GM23338 (cell line): ENCODE results near the gene WFS1. TPM values are rescaled to one million over a fixed set of nuclear protein-coding genes. Genes with fewer than 3 reads are reported as not detected.
A peak's percentile ranks its signal among the peaks of the same experiment; 100 is the strongest.

ENCODE experiments used
- ATAC-seq: fragments of 200-7000 bp; cut with Tn5 transposase; 3 replicates; pipeline ENCODE4 v1.9.1; 2020
- DNase-seq: peaks from one replicate; pipeline ENCODE4 v3.0.0-alpha.2; 2015; ENCODE audit warnings: low spot score
- H2AFZ ChIP-seq: fragments of 200-600 bp; sonication (generic); 2 replicates; pipeline ENCODE4 v1.8.0; 2016; ENCODE audit warnings: antibody characterized with exemption, mild to moderate bottlenecking, moderate library complexity
- H3F3A ChIP-seq: fragments of 200-600 bp; sonication (generic); replicated peaks from 2 replicates; pipeline ENCODE4 v1.8.0; 2017; ENCODE audit warnings: antibody characterized with exemption, mixed run types, low read depth
- H3K27ac ChIP-seq: fragments of 200-600 bp; sonication (generic); 2 replicates; pipeline ENCODE4 v1.6.1; 2016; ENCODE audit warnings: low read depth
- H3K27me3 ChIP-seq: fragments of 200-600 bp; sonication (generic); 2 replicates; pipeline ENCODE4 v1.8.0; 2016; ENCODE audit warnings: mild to moderate bottlenecking, mixed run types, moderate library complexity; ENCODE audit not compliant: insufficient read depth
- H3K36me3 ChIP-seq: fragments of 200-600 bp; sonication (generic); 2 replicates; pipeline ENCODE4 v1.8.0; 2016; ENCODE audit warnings: mild to moderate bottlenecking; ENCODE audit not compliant: insufficient read depth
- H3K4me1 ChIP-seq: fragments of 200-600 bp; sonication (generic); 2 replicates; pipeline ENCODE4 v1.8.0; 2016; ENCODE audit warnings: mild to moderate bottlenecking, moderate library complexity; ENCODE audit not compliant: insufficient read depth
- H3K4me2 ChIP-seq: fragments of 200-600 bp; sonication (generic); 2 replicates; pipeline ENCODE4 v1.7.1; 2017; ENCODE audit warnings: mixed run types
- H3K4me3 ChIP-seq: fragments of 200-600 bp; sonication (generic); 2 replicates; pipeline ENCODE4 v1.6.1; 2016; ENCODE audit warnings: mixed run types
- H3K79me2 ChIP-seq: fragments of 200-600 bp; sonication (generic); replicated peaks from 2 replicates; pipeline ENCODE4 v1.8.0; 2017; ENCODE audit warnings: mild to moderate bottlenecking; ENCODE audit not compliant: insufficient read depth
- H3K9me2 ChIP-seq: fragments of 200-600 bp; sonication (generic); 2 replicates; pipeline ENCODE4 v1.8.0; 2017; ENCODE audit not compliant: insufficient read depth
- H4K20me1 ChIP-seq: fragments of 200-600 bp; sonication (generic); replicated peaks from 2 replicates; pipeline ENCODE4 v1.8.0; 2017; ENCODE audit warnings: mild to moderate bottlenecking; ENCODE audit not compliant: insufficient read depth
- H3K27ac Mint-ChIP-seq: 2 replicates; pipeline ENCODE4 v1.8.0; 2020; ENCODE audit warnings: inconsistent platforms, mild to moderate bottlenecking, moderate library complexity, mixed read lengths
- H3K27me3 Mint-ChIP-seq: 3 replicates; pipeline ENCODE4 v1.8.0; 2022; ENCODE audit warnings: low read depth, mild to moderate bottlenecking, moderate library complexity, mixed read lengths, inconsistent platforms; ENCODE audit not compliant: insufficient read depth, poor library complexity
- H3K36me3 Mint-ChIP-seq: 3 replicates; pipeline ENCODE4 v1.8.0; 2021; ENCODE audit warnings: low read depth, mild to moderate bottlenecking, inconsistent platforms, moderate library complexity, mixed read lengths
- H3K4me1 Mint-ChIP-seq: 3 replicates; pipeline ENCODE4 v1.8.0; 2020; ENCODE audit warnings: mild to moderate bottlenecking, inconsistent platforms, mixed read lengths
- H3K4me3 Mint-ChIP-seq: 3 replicates; pipeline ENCODE4 v1.8.0; 2021; ENCODE audit warnings: moderate library complexity, mild to moderate bottlenecking, inconsistent platforms, mixed read lengths
- H3K9me3 Mint-ChIP-seq: 3 replicates; pipeline ENCODE4 v1.8.0; 2020; ENCODE audit warnings: moderate library complexity, mild to moderate bottlenecking, inconsistent platforms, mixed read lengths
- CREB1 ChIP-seq: fragments of 250-450 bp; sonication (Bioruptor Pico); IDR thresholded peaks from 2 replicates; pipeline ENCODE4 v1.5.0; 2020; ENCODE audit warnings: low read depth, mild to moderate bottlenecking, moderate library complexity
- JUNB ChIP-seq: IDR thresholded peaks from one replicate; pipeline ENCODE4 v1.6.1; 2016; ENCODE audit warnings: antibody characterized with exemption; ENCODE audit not compliant: unreplicated experiment
- NANOG ChIP-seq: IDR thresholded peaks from 2 replicates; pipeline ENCODE4 v1.6.1; 2016; ENCODE audit warnings: antibody characterized with exemption, borderline replicate concordance
- POLR2AphosphoS5 ChIP-seq: IDR thresholded peaks from 2 replicates; pipeline ENCODE4 v1.6.1; 2016; ENCODE audit warnings: antibody characterized with exemption, low read depth
- ZNF114 ChIP-seq: fragments of 250-450 bp; sonication (Bioruptor Pico); IDR thresholded peaks from 2 replicates; pipeline ENCODE4 v1.5.0; 2020; ENCODE audit warnings: mild to moderate bottlenecking, moderate library complexity
- ZNF331 ChIP-seq: fragments of 250-450 bp; sonication (Bioruptor Pico); IDR thresholded peaks from 2 replicates; pipeline ENCODE4 v1.5.0; 2020; ENCODE audit warnings: low read depth, mild to moderate bottlenecking, moderate library complexity
- polyA plus RNA-seq: library from polyadenylated mRNA; unstranded; fragments of >200 nt; fragmentation: Nextera tagmentation; extraction: Ambion mirVana; gene quantifications from 2 replicates; pipeline ENCODE4 v1.2.1, GENCODE V29; 2016
- total RNA-seq: library from RNA; depleted of rRNA; stranded (reverse); fragments of >200 nt; shearing (Covaris generic); gene quantifications from 2 replicates; pipeline ENCODE4 v1.2.3, GENCODE V29; 2014
- TF ChIP-seq, protein P1 (sequence below): fragments of 250-450 bp; sonication (Bioruptor Pico); IDR thresholded peaks from 2 replicates; pipeline ENCODE4 v1.5.0; 2020; ENCODE audit warnings: mild to moderate bottlenecking, moderate library complexity
- TF ChIP-seq, protein P2 (sequence below), 2 experiments: fragments of 200-600 bp in 1 of 2; sonication (generic) in 1 of 2; conservative IDR thresholded peaks; 2 replicates each; pipeline versions ENCODE4 v1.5.1 to v1.6.1; 2016 to 2017; ENCODE audit warnings: antibody characterized with exemption in 2 of 2, low read depth in 2 of 2, mild to moderate bottlenecking in 2 of 2, moderate library complexity in 1 of 2

WFS1 gene
- total and polyA plus RNA-seq, 2 experiments from 2014 or later: 24.7 to 45.4 TPM

DNA sequence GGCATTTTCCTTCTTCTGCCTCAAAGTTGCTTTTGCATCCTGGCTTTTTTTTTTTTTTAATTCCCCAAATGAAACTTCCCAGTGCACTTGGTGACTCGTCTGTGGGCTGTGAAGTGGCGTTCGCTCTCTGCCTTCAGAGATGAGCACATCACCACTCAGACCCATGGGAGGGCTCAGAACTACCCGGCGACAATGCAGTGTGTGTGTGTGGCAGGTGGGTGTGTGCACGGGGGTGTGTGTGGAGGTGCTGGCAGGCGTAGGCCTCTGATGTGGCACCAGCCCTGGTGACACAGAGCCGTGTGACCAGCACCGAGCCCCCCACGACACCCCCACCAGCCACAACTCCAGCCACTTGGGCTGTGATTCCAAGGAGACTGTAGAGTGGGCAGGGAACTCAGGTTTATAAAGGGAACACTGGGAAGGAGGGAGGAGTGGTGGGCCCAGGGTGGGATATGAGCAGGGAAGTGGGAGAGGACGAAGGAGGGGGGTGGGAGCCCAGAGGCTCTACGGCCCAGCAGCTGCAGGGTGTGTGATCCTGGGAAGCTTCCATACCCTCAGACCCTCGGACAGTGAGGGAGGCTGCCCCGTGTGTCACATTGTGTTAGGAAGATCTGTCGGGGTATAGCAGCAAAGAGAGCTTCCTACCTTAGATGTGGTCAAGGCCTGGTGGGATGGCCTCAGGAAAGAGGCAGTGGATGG, 6.0 kb upstream of the WFS1 start:
- no peak overlapping the region for H3K27ac ChIP-seq
- H3K36me3 Mint-ChIP-seq: no peaks in the 10 kb centered on the region

DNA sequence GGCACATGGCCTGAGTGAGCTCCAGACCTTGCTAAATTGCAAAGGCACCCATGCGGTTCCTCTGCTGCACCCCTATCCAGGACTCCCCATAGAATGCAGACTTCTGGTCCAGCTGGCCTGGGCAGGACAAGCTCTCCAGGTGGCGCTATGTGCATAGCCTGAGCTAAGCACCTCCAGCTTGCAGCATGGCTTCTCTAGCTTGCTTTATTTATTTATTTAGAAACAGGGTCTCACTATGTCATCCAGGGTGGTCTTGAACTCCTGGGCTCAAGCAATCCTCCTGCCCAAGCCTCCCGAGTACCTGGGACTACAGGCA, 5.5 kb upstream of the WFS1 start:
- Mint-ChIP-seq H3K27ac (no peak overlapping the region), H3K27me3 (peaks cover 14% of the 10 kb centered on the region), H3K4me1 (peaks cover 19% of the 10 kb centered on the region; the same call in 2 of the 3 replicates), H3K36me3 (no peaks in the 10 kb centered on the region), H3K9me3 (peaks cover 2% of the 10 kb centered on the region; the same call in 1 of the 3 replicates), H3K4me3 (no peak overlapping the region)
- TF ChIP-seq CREB1 (CRISPR knock-in tag) (no peak), POLR2AphosphoS5 (no peak), JUNB (no peak), ZNF331 (CRISPR knock-in tag) (no peak), NANOG (no peak)
- TF ChIP-seq, protein P1, sequence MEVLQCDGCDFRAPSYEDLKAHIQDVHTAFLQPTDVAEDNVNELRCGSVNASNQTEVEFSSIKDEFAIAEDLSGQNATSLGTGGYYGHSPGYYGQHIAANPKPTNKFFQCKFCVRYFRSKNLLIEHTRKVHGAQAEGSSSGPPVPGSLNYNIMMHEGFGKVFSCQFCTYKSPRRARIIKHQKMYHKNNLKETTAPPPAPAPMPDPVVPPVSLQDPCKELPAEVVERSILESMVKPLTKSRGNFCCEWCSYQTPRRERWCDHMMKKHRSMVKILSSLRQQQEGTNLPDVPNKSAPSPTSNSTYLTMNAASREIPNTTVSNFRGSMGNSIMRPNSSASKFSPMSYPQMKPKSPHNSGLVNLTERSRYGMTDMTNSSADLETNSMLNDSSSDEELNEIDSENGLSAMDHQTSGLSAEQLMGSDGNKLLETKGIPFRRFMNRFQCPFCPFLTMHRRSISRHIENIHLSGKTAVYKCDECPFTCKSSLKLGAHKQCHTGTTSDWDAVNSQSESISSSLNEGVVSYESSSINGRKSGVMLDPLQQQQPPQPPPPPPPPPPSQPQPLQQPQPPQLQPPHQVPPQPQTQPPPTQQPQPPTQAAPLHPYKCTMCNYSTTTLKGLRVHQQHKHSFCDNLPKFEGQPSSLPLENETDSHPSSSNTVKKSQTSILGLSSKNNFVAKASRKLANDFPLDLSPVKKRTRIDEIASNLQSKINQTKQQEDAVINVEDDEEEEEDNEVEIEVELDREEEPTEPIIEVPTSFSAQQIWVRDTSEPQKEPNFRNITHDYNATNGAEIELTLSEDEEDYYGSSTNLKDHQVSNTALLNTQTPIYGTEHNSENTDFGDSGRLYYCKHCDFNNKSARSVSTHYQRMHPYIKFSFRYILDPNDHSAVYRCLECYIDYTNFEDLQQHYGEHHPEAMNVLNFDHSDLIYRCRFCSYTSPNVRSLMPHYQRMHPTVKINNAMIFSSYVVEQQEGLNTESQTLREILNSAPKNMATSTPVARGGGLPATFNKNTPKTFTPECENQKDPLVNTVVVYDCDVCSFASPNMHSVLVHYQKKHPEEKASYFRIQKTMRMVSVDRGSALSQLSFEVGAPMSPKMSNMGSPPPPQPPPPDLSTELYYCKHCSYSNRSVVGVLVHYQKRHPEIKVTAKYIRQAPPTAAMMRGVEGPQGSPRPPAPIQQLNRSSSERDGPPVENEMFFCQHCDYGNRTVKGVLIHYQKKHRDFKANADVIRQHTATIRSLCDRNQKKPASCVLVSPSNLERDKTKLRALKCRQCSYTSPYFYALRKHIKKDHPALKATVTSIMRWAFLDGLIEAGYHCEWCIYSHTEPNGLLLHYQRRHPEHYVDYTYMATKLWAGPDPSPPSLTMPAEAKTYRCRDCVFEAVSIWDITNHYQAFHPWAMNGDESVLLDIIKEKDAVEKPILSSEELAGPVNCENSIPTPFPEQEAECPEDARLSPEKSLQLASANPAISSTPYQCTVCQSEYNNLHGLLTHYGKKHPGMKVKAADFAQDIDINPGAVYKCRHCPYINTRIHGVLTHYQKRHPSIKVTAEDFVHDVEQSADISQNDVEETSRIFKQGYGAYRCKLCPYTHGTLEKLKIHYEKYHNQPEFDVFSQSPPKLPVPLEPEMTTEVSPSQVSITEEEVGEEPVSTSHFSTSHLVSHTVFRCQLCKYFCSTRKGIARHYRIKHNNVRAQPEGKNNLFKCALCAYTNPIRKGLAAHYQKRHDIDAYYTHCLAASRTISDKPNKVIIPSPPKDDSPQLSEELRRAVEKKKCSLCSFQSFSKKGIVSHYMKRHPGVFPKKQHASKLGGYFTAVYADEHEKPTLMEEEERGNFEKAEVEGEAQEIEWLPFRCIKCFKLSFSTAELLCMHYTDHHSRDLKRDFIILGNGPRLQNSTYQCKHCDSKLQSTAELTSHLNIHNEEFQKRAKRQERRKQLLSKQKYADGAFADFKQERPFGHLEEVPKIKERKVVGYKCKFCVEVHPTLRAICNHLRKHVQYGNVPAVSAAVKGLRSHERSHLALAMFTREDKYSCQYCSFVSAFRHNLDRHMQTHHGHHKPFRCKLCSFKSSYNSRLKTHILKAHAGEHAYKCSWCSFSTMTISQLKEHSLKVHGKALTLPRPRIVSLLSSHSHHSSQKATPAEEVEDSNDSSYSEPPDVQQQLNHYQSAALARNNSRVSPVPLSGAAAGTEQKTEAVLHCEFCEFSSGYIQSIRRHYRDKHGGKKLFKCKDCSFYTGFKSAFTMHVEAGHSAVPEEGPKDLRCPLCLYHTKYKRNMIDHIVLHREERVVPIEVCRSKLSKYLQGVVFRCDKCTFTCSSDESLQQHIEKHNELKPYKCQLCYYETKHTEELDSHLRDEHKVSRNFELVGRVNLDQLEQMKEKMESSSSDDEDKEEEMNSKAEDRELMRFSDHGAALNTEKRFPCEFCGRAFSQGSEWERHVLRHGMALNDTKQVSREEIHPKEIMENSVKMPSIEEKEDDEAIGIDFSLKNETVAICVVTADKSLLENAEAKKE (CRISPR knock-in tag): no peak
- TF ChIP-seq, protein P2, sequence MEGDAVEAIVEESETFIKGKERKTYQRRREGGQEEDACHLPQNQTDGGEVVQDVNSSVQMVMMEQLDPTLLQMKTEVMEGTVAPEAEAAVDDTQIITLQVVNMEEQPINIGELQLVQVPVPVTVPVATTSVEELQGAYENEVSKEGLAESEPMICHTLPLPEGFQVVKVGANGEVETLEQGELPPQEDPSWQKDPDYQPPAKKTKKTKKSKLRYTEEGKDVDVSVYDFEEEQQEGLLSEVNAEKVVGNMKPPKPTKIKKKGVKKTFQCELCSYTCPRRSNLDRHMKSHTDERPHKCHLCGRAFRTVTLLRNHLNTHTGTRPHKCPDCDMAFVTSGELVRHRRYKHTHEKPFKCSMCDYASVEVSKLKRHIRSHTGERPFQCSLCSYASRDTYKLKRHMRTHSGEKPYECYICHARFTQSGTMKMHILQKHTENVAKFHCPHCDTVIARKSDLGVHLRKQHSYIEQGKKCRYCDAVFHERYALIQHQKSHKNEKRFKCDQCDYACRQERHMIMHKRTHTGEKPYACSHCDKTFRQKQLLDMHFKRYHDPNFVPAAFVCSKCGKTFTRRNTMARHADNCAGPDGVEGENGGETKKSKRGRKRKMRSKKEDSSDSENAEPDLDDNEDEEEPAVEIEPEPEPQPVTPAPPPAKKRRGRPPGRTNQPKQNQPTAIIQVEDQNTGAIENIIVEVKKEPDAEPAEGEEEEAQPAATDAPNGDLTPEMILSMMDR (conservative IDR thresholded peaks at IDR 0.05; ENCODE audit: low read depth in 2 of 2): peak; percentile 46 to 82
- ATAC-seq: peak; percentile 81
- no peaks in the 10 kb centered on the region; the same call in none of the 2 replicates for H3K4me1 ChIP-seq
- H3K36me3 ChIP-seq: no peaks in the 10 kb centered on the region
- no peaks in the 10 kb centered on the region for H3F3A ChIP-seq
- no peaks in the 10 kb centered on the region for H4K20me1 ChIP-seq
- no peak overlapping the region for H3K4me2 ChIP-seq
- no peak overlapping the region for H2AFZ ChIP-seq
- no peak overlapping the region for H3K4me3 ChIP-seq
- no peaks in the 10 kb centered on the region for H3K9me2 ChIP-seq
- no peaks in the 10 kb centered on the region for H3K27me3 ChIP-seq
- no peaks in the 10 kb centered on the region for H3K79me2 ChIP-seq
- no peak overlapping the region for H3K27ac ChIP-seq
- peak; percentile 68 for DNase-seq

More for the DNA sequence above, 6.0 kb upstream of the WFS1 start:
- H3K79me2 ChIP-seq: no peaks in the 10 kb centered on the region
- Mint-ChIP-seq H3K4me3 (no peak overlapping the region), H3K9me3 (peaks cover 2% of the 10 kb centered on the region; the same call in 1 of the 3 replicates), H3K27ac (no peak overlapping the region), H3K4me1 (peaks cover 14% of the 10 kb centered on the region; the same call in 2 of the 3 replicates), H3K27me3 (peaks cover 9% of the 10 kb centered on the region)
- H3K4me2 ChIP-seq: no peak overlapping the region
- H3K36me3 ChIP-seq: no peaks in the 10 kb centered on the region
- H2AFZ ChIP-seq: no peak overlapping the region
- TF ChIP-seq ZNF114: no peak
- H3K4me1 ChIP-seq: no peaks in the 10 kb centered on the region; the same call in 1 of the 2 replicates
- ATAC-seq (no peak; the same call in 2 of the 3 replicates), DNase-seq (no peak)
- no peaks in the 10 kb centered on the region for H3F3A ChIP-seq
- no peaks in the 10 kb centered on the region for H4K20me1 ChIP-seq
- no peaks in the 10 kb centered on the region for H3K9me2 ChIP-seq
- no peaks in the 10 kb centered on the region for H3K27me3 ChIP-seq
- no peak overlapping the region for H3K4me3 ChIP-seq
